Activated T-helper 2 cell treated with anti-CD3 and anti-CD28 coated beads, Interferon-gamma antibody, Interleukin-2, Interleukin-4, amounts not matched to agents 10 μg/mL and 5 μg/mL and 100 μg/mL, durations not matched to agents 14 hours and 24 hours and 36 hours (primary cell): ENCODE results near the gene PHF12. TPM values are rescaled to one million over a fixed set of nuclear protein-coding genes. Genes with fewer than 3 reads are reported as not detected.
"Not testable (repeated sequence)": the region's sequence is repeated elsewhere in the genome, so short reads cannot be mapped to it uniquely, and the experiment has no call there.

Experiments used
- DNase-seq: peaks from one replicate; pipeline ENCODE4 v3.0.0; 2021; ENCODE audit warnings: low spot score
- H3K27ac Mint-ChIP-seq: one replicate; pipeline ENCODE4 v1.8.0; 2021; ENCODE audit warnings: mixed read lengths
- H3K27me3 Mint-ChIP-seq: one replicate; pipeline ENCODE4 v1.8.0; 2021; ENCODE audit warnings: low read depth, mixed read lengths
- H3K36me3 Mint-ChIP-seq: one replicate; pipeline ENCODE4 v1.8.0; 2021; ENCODE audit warnings: low read depth, mixed read lengths
- H3K4me1 Mint-ChIP-seq: one replicate; pipeline ENCODE4 v1.8.0; 2021; ENCODE audit warnings: low read depth, mixed read lengths
- H3K4me3 Mint-ChIP-seq: one replicate; pipeline ENCODE4 v1.8.0; 2021; ENCODE audit warnings: low read depth, mild to moderate bottlenecking, moderate library complexity, mixed read lengths
- H3K9me3 Mint-ChIP-seq: one replicate; pipeline ENCODE4 v1.8.0; 2021; ENCODE audit warnings: mixed read lengths
- intact Hi-C: fragments of 100-400 bp; cut with micrococcal nuclease; formaldehyde crosslinking; loops from one replicate; pipeline ENCODE4 v1.15.1; 2023
- total RNA-seq: library from RNA; stranded (reverse); gene quantifications from 2 replicates; pipeline ENCODE4 v1.2.3, GENCODE V29; 2022

Gene PHF12
- total RNA-seq, 1 donor from 2014 or later: 59.5 TPM

DNA sequence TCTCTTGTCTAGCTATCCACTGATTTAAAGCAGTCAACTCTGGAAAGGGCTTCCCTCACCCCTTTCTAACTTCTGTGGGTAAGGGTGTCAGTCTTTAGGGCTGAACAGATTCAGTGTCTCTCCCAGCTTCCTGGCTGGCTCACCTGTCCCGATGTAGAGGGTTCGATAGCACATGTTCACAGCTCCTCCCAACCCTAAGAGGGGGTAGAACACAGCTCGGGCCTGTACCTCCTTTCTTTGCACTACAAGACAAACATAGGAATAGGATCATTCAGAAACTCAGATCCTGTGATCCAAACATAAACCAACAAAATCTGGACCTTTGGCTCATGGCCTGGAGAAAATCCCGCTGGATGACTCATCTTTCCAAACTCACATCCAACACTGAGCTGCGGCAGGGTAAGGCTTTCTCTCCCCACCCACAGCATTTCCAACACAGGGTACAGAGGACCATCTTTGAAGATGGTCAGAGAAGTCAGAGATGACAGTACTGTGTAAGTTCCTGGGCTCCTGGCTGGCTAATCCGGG lies 42.6 kb downstream of the PHF12 start:
- Mint-ChIP-seq H3K36me3 (peaks cover 69% of the 10 kb centered on the region), H3K4me1 (no peaks in the 10 kb centered on the region)
- intact Hi-C loops: no loop called here

DNA sequence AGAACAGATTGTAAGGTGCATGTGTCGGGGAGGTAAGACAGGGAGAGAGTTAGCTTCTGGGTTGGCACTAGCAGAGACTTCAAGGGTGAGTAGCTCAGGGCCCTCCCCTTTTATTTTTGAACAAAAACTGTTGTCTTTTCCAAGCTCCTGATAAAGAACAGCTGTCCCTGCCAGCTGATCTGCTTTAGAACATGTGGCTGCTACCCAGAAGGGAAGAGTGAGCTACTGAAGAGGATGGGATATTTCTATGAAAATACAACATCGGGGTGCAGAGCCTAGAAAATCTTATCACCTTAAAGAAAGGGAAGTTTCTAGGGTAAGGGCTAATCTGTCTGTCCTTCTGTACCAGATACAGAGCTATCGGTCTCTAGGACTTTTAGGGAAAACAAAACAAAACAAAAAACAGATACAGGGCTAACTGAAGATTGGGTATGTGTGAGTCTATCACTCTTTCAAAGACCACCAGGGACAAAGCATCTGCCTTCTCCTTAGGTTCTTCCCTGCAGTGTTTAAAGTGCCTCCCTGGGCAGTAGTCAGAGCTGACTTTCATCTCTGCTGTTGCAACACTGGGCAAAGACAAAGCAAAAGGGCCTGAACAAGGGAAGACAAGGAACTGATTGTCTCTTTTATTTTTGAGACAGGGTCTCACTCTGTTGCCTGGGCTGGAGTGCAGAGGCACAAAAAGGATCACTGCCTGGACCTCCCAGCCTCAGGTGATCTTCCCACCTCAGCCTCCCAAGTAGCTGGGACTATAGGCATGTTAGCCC lies 43.4 kb downstream of the PHF12 start:
- Mint-ChIP-seq H3K27ac (no peak overlapping the region), H3K9me3 (no peaks in the 10 kb centered on the region), H3K27me3 (no peaks in the 10 kb centered on the region), H3K4me3 (no peak overlapping the region), H3K36me3 (peaks cover 61% of the 10 kb centered on the region), H3K4me1 (peaks cover 4% of the 10 kb centered on the region)
- intact Hi-C loops: no loop called here
- no peak for DNase-seq

More for the DNA sequence above, 42.6 kb downstream of the PHF12 start:
- no peaks in the 10 kb centered on the region for H3K9me3 Mint-ChIP-seq
- no peak overlapping the region for H3K27ac Mint-ChIP-seq
- no peaks in the 10 kb centered on the region for H3K27me3 Mint-ChIP-seq
- DNase-seq: no peak
- H3K4me3 Mint-ChIP-seq: no peak overlapping the region

DNA sequence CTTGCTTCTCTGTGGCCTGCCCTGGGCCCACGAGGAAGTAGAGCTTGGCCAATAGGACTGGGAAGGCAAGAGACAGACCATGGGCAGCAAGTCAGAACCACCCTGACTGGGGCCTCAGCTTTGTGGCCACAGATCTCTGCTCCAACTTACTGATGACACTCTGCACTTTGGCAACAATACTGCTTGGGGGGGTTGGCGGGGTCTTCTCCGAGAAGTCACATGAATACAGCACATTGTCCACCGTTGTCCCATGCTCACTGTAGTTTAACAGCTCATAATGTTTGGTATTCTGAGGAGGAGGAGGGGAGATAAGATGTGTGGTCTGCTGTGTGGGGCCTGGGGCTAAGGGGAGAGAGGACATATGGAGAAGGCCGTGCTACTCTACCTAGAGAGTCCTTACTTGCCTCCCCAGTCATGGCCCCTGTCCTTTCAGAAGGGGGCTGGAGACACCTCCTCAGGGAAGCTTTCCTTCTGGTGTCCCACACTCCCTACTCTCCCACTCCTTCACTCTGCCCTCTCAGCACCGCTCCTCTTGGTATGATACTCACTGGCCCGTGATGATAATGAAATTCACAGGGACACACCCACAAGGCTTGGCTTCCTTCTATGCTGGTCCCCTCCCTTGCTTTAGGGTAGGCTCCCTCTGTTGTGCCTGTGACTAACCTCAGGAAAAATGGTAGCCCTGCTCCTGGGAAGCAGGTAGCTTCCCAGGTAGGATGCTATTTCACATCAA lies 44.4 kb downstream of the PHF12 start:
- intact Hi-C loops: no loop called here
- H3K4me3 Mint-ChIP-seq: no peak overlapping the region
- no peaks in the 10 kb centered on the region for H3K9me3 Mint-ChIP-seq
- H3K36me3 Mint-ChIP-seq: peaks cover 55% of the 10 kb centered on the region
- no peaks in the 10 kb centered on the region for H3K27me3 Mint-ChIP-seq
- H3K4me1 Mint-ChIP-seq: peaks cover 7% of the 10 kb centered on the region
- no peak for DNase-seq
- no peak overlapping the region for H3K27ac Mint-ChIP-seq

DNA sequence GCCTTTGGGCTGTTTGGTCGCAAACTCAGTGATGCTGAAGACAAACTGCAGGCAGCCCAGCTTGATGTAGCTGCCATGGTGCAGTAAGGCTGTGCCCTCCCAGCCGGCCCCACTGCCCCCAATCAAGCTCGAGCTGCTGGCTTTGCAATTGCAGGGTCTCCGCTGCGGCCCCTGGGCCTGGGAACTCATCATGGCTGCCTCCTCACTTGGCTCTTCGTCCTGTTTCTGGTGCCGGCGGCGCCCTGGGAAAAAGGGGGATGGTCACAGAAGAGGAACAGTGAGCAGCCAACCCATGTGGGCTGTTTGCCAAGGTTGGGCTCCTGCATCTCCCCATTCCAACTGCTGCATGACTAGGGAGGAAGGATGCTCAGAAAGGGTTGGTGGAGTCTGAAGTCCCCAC lies 45.0 kb downstream of the PHF12 start:
- peaks cover 56% of the 10 kb centered on the region for H3K36me3 Mint-ChIP-seq
- no peak for DNase-seq
- intact Hi-C loops: no loop called here
- no peak overlapping the region for H3K27ac Mint-ChIP-seq
- H3K4me3 Mint-ChIP-seq: no peak overlapping the region
- H3K9me3 Mint-ChIP-seq: no peaks in the 10 kb centered on the region
- peaks cover 12% of the 10 kb centered on the region for H3K4me1 Mint-ChIP-seq
- H3K27me3 Mint-ChIP-seq: no peaks in the 10 kb centered on the region

DNA sequence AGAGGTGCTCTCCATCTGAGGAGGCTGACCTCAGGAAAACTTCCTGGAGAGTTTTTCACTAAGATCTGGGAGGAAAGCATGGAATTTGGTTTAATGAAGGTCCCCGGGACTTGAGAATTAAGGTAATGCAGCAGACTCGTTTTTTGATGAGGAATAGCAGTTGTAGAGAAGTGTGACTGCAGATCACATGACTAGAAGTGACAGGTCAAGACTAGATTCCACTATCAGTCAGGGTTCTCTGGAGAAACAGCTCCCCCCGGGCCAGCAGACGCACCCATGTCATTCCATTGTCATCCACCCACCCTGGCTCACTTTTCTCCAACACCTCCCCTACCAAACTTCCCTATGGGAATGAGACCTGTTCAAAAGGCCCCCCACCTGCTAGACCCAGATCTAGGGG lies 46.5 kb downstream of the PHF12 start:
- Mint-ChIP-seq H3K4me1 (peaks cover 18% of the 10 kb centered on the region), H3K4me3 (no peak overlapping the region), H3K36me3 (peaks cover 52% of the 10 kb centered on the region), H3K27me3 (no peaks in the 10 kb centered on the region), H3K9me3 (no peaks in the 10 kb centered on the region), H3K27ac (no peak overlapping the region)
- intact Hi-C loops: no loop called here
- no peak for DNase-seq

DNA sequence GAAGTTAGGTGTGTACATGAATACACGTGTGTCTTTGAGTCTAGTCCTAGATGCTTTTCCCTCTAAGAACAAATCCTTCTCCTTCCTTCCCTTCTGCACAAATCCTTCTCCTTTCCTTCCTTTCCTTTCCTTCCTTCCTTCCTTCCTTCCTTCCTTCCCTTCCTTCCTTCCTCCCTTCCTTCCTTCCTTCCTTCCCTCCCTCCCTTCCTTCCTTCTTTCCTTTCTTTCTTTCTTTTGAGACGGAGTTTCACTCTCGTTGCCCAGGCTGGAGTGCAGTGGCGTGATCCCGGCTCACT lies 47.8 kb downstream of the PHF12 start:
- peak overlapping the region; percentile 66 for H3K4me3 Mint-ChIP-seq
- peak overlapping the region; percentile 68 for H3K27ac Mint-ChIP-seq
- intact Hi-C loops: loop anchor here (2.0 kb wide), 6 partner anchors 23 to 177 kb away; partner anchors contain the start of genes ERAL1 and TLCD1
- not testable (repeated sequence) for DNase-seq, H3K27me3 Mint-ChIP-seq, H3K9me3 Mint-ChIP-seq
- peaks cover 28% of the 10 kb centered on the region for H3K4me1 Mint-ChIP-seq
- peaks cover 54% of the 10 kb centered on the region for H3K36me3 Mint-ChIP-seq

DNA sequence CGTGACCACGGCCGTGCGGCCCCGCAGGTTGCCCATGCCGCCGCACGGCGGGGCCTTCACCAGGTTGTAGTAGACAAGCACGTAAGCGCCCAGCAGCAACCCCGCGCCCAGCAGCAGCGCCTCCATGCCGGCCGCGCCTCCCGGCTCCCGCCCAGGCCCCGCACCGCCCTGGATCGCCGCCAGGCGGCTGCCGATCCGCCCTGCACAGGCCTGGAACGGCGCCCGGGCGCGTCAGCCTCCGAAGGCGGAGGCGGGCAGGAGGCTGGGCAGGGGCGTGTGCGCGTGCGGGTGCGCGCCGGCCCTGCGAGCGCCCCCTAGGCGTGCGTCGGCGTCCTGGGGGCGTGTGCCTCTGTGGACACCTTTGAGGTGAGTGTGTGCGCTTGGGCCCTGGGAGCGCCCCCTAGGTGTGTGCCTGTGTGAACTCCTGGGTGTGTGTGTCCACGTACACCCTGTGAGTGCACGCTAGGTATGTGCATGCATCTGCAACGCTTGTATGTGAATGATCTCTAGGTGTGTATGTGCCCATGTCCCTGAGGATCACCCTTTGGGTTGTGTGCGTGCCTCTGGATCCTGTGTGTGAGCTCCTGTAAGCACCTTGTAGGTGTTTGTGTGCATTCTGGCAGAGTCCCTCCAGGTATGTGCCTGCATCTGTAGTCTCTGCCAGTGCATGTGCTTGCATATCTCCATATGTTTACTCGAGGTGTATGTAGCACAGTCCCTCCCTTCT lies 48.3 kb downstream of the PHF12 start, which contains the start of gene DHRS13:
DHRS13 (minus strand) TSS at position 261 of the 727 bp plus-strand sequence; CDS start at position 126, 135 bp downstream.
- H3K27me3 Mint-ChIP-seq: no peaks in the 10 kb centered on the region
- DNase-seq: peak; percentile 91
- no peaks in the 10 kb centered on the region for H3K9me3 Mint-ChIP-seq
- H3K4me1 Mint-ChIP-seq: peaks cover 32% of the 10 kb centered on the region
- peaks cover 56% of the 10 kb centered on the region for H3K36me3 Mint-ChIP-seq
- peak within 1 kb of the TSS; percentile 86 for H3K27ac Mint-ChIP-seq
- intact Hi-C loops: loop anchor here (1.0 to 2.0 kb wide), 7 partner anchors 10 to 176 kb away; partner anchors contain the start of genes ERAL1 and TLCD1
- peak within 1 kb of the TSS; percentile 90 for H3K4me3 Mint-ChIP-seq

DNA sequence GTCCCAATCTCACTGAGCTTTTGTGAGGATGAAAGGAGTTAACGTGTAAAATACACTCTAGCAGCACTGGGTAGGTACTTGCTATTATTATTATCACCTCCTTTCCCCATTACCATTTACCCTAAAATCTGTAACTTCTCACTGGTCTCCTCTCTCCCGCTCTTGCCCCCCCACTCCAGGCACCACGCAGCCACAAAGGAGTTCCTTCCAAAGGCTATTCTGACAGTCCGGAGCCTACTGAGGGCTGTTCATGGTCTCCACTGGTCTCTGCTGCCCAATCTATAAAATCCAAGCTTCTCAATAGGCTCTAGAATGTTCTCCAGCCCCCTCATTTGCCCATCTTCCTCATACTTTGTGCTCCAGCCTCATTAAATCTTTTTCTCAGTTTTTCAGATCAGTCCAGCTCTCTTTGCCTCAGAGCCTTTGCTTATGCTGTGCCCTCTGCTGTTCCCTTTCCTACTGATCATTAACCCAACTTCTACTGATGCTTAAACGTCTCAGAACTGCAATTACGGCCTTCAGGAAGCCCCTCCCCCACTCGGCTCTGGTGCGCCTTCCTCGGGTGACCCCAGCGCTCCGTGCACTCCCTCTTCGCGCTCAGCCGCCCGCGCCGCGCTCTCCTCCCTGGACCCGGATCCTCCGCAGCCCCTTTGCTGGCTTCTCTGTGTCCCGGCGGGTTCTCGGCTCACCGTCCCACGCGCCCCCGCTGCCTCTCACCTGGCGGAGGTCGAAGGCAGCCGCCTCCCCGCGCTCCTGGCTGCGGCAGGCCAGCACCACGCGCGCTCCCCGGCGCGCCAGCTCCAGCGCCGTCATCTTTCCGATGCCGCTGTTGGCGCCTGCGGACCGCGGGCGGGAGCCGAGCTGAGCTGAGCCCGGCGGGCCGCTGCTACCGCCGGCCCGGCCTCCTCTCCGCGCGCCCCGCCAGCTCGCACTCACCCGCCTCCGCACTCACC lies 49.2 kb downstream of the PHF12 start:
- Mint-ChIP-seq H3K4me3 (peak overlapping the region; percentile 90), H3K27ac (peak overlapping the region; percentile 86), H3K27me3 (no peaks in the 10 kb centered on the region), H3K9me3 (no peaks in the 10 kb centered on the region), H3K4me1 (peaks cover 36% of the 10 kb centered on the region), H3K36me3 (peaks cover 53% of the 10 kb centered on the region)
- intact Hi-C loops: loop anchor here (1.0 to 2.0 kb wide), 7 partner anchors 9 to 175 kb away; partner anchors contain the start of genes ERAL1 and TLCD1
- DNase-seq: no peak

DNA sequence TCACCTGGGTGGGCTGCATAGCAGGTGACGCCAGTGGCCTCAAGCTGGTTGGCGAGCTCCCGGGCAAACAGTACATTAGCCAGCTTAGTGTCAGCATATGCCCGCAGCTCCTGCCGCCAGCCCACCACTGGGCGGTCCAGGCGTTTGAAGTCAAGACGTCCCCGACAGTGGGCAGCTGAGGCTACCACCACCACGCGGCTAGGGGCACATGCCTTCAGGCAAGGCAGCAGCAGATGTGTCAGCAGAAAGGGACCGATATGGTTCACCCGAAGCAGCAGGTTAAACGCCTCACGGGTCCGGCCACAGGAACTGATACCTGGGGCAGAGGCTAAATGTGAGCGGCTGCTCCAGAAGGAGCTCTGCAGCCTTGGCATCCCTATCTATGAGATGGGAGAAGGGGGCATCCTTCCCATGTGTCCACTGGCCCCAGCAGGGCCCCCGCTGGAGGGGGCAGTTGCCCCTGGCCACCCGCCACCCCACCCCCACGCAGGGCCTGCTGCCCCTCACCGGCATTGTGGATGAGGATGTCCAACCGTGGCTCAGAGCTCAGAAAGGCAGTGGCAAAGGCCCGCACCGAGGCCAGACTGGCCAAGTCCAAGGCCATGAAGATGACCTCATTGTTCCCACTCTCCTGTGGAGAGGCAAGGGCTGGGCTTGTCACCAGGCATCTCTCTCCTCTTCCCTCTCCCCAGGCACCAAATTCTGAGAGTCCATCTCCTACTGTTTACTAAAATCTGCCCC lies 50.2 kb downstream of the PHF12 start:
- Mint-ChIP-seq H3K27me3 (no peaks in the 10 kb centered on the region), H3K36me3 (peaks cover 51% of the 10 kb centered on the region), H3K27ac (no peak overlapping the region), H3K4me3 (peak overlapping the region; percentile 90), H3K9me3 (no peaks in the 10 kb centered on the region), H3K4me1 (peaks cover 44% of the 10 kb centered on the region)
- DNase-seq: no peak
- intact Hi-C loops: no loop called here

DNA sequence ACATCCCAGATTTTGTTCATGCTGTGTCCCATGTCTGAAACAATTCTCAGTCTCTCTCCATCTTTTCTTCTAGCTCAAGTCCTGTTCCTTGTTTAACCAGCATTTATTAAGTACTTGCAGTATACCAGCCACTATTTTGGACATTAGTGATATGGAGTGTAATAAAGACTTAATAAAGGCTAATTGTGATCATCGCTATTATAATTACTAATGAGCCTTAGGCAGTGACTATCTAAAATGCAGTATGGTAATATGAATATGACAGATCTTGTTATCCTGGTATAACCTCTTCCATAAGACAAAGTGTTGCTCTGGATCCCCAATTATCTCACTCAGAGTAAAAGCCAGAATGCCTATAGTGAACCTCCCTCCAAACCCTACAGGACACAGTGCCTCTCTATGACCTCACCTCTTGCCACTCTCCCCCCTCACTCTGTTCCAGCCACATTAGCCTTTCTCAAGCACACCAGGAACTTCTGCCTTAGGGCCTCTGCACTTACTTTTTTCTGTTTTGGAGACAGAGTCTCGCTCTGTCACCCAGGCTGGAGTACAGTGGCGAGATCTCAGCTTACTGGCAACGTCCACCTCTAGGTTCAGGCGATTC lies 52.0 kb downstream of the PHF12 start:
- no peaks in the 10 kb centered on the region for H3K27me3 Mint-ChIP-seq
- peak overlapping the region; percentile 20 for H3K4me3 Mint-ChIP-seq
- H3K27ac Mint-ChIP-seq: peak overlapping the region; percentile 15
- H3K4me1 Mint-ChIP-seq: peaks cover 54% of the 10 kb centered on the region
- no peak for DNase-seq
- H3K9me3 Mint-ChIP-seq: no peaks in the 10 kb centered on the region
- intact Hi-C loops: no loop called here
- H3K36me3 Mint-ChIP-seq: peaks cover 48% of the 10 kb centered on the region

DNA sequence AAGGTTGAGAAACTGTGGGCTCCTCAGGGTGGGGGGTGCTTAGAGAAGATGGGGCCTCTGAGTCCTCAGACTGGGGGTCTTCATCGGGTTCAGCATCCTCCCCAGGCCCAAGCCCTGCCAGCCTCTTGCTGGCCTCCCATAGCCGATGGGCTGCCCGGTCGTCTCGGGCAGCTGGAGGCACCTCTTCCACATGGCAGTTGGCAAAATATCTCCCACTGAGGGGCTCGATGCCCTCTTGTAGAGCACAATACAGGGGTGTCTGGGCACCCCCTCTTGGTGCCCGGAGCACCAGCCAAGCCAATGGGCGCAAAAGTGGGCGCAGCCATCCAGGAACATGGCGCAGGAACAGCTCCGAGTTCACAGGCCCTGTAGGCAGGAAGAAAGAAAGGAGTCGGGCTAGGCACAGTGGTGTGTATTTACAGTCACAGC lies 52.8 kb downstream of the PHF12 start:
- intact Hi-C loops: no loop called here
- H3K36me3 Mint-ChIP-seq: peaks cover 48% of the 10 kb centered on the region
- H3K4me3 Mint-ChIP-seq: no peak overlapping the region
- no peak overlapping the region for H3K27ac Mint-ChIP-seq
- H3K27me3 Mint-ChIP-seq: no peaks in the 10 kb centered on the region
- peaks cover 58% of the 10 kb centered on the region for H3K4me1 Mint-ChIP-seq
- no peak for DNase-seq
- no peaks in the 10 kb centered on the region for H3K9me3 Mint-ChIP-seq
